ENCODE results near the gene PPTC7. TPM values are rescaled to one million over a fixed set of nuclear protein-coding genes. Genes with fewer than 3 reads are reported as not detected.

The PPTC7 gene
- polyA plus RNA-seq, 1 donor from 2014 or later: 7.2 TPM

GRCh38 chr12:110616471-110617115 is 33.5 kb upstream of the PPTC7 start:
- no peak overlapping the region for H3K9ac ChIP-seq (ENCODE audit: low read length)
- H3F3A ChIP-seq (ENCODE audit: insufficient read depth, low read length, poor library complexity, severe bottlenecking): no peaks in the 10 kb centered on the region
- no peaks in the 10 kb centered on the region for H4K20me1 ChIP-seq (ENCODE audit: insufficient read depth)
- no peak overlapping the region for H3K4me3 ChIP-seq (ENCODE audit: low read length)
- H3K9me3 ChIP-seq (ENCODE audit: low read length): no peaks in the 10 kb centered on the region
- H3K4me2 ChIP-seq (ENCODE audit: low read length): no peak overlapping the region
- no peak for TF ChIP-seq CTCF (IDR thresholded peaks at IDR 0.05; ENCODE audit: poor library complexity, severe bottlenecking)
- TF ChIP-seq POLR2AphosphoS5 (IDR thresholded peaks at IDR 0.05): no peak
- no peak for TF ChIP-seq EP300 (conservative IDR thresholded peaks at IDR 0.05; ENCODE audit: poor library complexity, severe bottlenecking)
- TF ChIP-seq REST (IDR thresholded peaks at IDR 0.05; ENCODE audit: borderline replicate concordance): no peak
- TF ChIP-seq TAF1 (IDR thresholded peaks at IDR 0.05; ENCODE audit: low read depth): no peak
- no peak for TF ChIP-seq MXI1 (conservative IDR thresholded peaks at IDR 0.05; ENCODE audit: poor library complexity, severe bottlenecking)
- no peak for TF ChIP-seq RAD21 (conservative IDR thresholded peaks at IDR 0.05)
- no peak for TF ChIP-seq SMC3 (conservative IDR thresholded peaks at IDR 0.05; ENCODE audit: poor library complexity)
- no peak for TF ChIP-seq EZH2 (IDR thresholded peaks at IDR 0.05; ENCODE audit: borderline replicate concordance, insufficient read depth, low read length, poor library complexity, severe bottlenecking)
- no peak overlapping the region for H2AFZ ChIP-seq (ENCODE audit: low read depth, low read length)
- H3K9me2 ChIP-seq (ENCODE audit: insufficient read depth, low read length): no peaks in the 10 kb centered on the region
- H3K36me3 ChIP-seq (ENCODE audit: insufficient read depth, low read length): no peaks in the 10 kb centered on the region
- no peaks in the 10 kb centered on the region for H3K27me3 ChIP-seq (ENCODE audit: insufficient read depth, low read depth, low read length)
- H3K79me2 ChIP-seq (replicated peaks; ENCODE audit: insufficient read depth, low read length): peaks cover 7% of the 10 kb centered on the region
- no peak overlapping the region for H3K27ac ChIP-seq (ENCODE audit: low read length)

- no peak overlapping the region for H2AFZ ChIP-seq (ENCODE audit: low read depth, low read length)
- H3K4me3 ChIP-seq (ENCODE audit: low read length): peak overlapping the region; percentile 80
- H3K9ac ChIP-seq (ENCODE audit: low read length): no peak overlapping the region
- no peaks in the 10 kb centered on the region for H4K20me1 ChIP-seq (ENCODE audit: insufficient read depth)
- no peaks in the 10 kb centered on the region for H3K9me2 ChIP-seq (ENCODE audit: insufficient read depth, low read length)
- no peak overlapping the region for H3K27ac ChIP-seq (ENCODE audit: low read length)
- no peaks in the 10 kb centered on the region for H3K9me3 ChIP-seq (ENCODE audit: low read length)
- peaks cover 7% of the 10 kb centered on the region for H3K79me2 ChIP-seq (replicated peaks; ENCODE audit: insufficient read depth, low read length)
- no peaks in the 10 kb centered on the region for H3K36me3 ChIP-seq (ENCODE audit: insufficient read depth, low read length)
- TF ChIP-seq EP300 (conservative IDR thresholded peaks at IDR 0.05; ENCODE audit: poor library complexity, severe bottlenecking) (no peak), CTCF (IDR thresholded peaks at IDR 0.05; ENCODE audit: poor library complexity, severe bottlenecking) (no peak), RAD21 (conservative IDR thresholded peaks at IDR 0.05) (no peak), TAF1 (IDR thresholded peaks at IDR 0.05; ENCODE audit: low read depth) (no peak), SMC3 (conservative IDR thresholded peaks at IDR 0.05; ENCODE audit: poor library complexity) (no peak), EZH2 (IDR thresholded peaks at IDR 0.05; ENCODE audit: borderline replicate concordance, insufficient read depth, low read length, poor library complexity, severe bottlenecking) (no peak), POLR2AphosphoS5 (IDR thresholded peaks at IDR 0.05) (no peak), REST (IDR thresholded peaks at IDR 0.05; ENCODE audit: borderline replicate concordance) (no peak), MXI1 (conservative IDR thresholded peaks at IDR 0.05; ENCODE audit: poor library complexity, severe bottlenecking) (no peak)
- no peak overlapping the region for H3K4me2 ChIP-seq (ENCODE audit: low read length)
- H3F3A ChIP-seq (ENCODE audit: insufficient read depth, low read length, poor library complexity, severe bottlenecking): no peaks in the 10 kb centered on the region
- no peaks in the 10 kb centered on the region for H3K27me3 ChIP-seq (ENCODE audit: insufficient read depth, low read depth, low read length)
Measured at GRCh38 chr12:110615171-110615570, 32.1 kb upstream of the PPTC7 start.
